GM21786 (cell line): ENCODE data around the gene LSM11.

ENCODE experiments used
- ATAC-seq: cut with Tn5 transposase; IDR thresholded peaks from one replicate; pipeline ENCODE4 v1.9.1; 2021; ENCODE audit not compliant: unreplicated experiment

Gene LSM11

DNA sequence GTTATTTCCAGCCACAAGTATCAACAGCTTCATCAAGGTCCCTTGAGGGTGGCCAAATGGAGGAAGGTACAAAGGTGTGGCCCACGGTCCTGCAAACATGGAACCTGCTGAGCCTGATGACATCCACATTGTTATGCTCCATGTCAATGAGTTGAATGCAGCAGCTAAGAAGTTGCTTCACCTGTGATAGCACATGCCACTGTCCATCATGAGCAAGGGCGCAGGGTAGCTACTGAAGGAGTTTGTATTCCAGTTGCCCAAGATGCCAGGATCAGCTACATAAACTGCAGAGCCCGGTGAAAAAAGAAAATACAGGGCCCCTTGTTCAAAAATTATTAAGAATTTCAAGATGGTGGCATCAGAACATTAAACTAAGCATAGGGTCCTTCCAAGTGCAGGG lies 24.2 kb downstream of the LSM11 start:
- no peak for ATAC-seq

DNA sequence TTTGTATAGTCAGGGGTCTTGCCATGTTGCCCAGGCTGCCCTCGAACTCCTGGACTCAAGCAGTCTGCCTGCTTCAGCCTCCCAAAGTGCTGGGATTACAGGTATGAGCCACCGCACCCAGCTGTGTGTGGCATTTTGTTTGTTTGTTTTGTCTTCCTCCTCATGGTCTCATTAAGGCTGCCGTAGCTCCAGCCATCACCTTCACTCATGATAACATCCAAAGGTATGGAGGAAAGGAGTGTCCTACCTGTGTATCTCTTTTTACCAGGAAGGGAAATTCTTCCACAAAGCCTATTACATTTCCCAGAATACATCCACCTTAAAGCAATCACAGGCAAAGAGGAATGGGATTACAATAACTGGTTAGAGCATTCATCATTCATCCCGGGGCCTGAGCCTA lies 27.2 kb downstream of the LSM11 start:
- ATAC-seq: no peak

DNA sequence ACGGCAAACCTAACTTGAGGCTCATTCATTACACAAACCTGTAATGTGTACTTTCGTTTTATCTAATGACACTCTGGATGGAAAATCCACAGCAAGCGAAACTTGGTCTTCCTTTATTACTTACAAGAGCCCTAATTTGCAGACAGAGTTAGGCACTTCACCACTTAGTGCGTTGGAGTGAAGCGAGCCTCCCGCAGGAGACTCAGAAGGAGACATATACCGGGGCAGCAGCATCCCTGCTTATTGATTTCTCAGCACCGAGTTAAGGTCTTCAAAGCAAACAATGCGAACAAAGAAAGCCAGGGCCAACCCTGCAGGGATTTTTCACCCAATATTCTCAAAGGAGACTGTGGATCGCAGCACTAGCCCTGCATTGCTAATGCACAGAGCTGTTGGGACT lies 28.6 kb downstream of the LSM11 start:
- no peak for ATAC-seq

DNA sequence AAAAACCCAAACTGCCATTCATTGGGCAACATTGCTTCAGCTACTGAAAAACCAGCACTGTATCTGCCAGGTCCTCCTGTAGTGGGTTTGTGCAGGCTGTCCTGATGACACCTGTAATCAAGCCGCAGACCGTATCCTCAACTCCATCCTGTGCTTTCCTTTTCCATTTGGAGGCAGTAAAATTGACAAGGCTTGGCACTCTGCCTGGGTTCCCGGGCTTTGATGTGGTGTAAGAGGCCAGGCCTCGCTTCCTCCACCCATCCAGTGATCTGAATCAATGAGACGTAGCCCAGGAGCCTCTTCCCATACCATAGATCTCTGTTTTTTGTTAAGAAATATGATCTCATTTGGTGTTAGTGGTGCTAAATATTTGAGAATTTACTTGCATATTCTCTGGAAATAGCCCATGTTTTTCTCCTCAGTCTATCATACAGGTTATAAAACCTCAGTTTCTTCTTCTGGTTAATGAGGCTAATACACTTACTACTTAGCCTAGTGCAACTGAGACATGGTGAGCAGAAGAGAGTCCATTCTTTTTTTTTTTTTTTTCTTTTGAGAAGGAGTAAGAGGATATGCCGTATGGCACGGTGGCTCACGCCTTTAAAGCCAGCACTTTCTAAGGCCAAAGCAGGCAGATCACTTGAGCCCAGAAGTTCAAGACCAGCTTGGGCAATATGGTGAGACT lies 34.8 kb downstream of the LSM11 start:
- ATAC-seq: no peak

DNA sequence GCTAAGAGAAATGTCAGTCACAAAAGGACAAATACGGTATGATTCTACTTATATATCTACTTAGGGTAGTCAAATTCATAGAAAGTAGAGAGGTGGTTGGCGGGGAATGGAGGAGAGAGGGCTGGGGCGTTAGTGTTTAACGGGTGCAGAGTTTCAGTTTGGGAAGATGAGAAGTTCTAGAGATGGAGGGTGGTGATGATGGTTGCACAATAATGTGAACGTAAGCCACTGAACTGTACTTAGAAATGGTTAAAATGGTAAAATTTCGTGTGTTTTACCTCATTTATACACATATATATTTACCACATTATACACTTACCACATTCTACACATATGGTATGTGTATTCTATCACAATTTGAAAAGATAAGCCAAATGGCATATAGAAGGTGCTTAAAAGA lies 35.7 kb downstream of the LSM11 start:
- ATAC-seq: no peak

DNA sequence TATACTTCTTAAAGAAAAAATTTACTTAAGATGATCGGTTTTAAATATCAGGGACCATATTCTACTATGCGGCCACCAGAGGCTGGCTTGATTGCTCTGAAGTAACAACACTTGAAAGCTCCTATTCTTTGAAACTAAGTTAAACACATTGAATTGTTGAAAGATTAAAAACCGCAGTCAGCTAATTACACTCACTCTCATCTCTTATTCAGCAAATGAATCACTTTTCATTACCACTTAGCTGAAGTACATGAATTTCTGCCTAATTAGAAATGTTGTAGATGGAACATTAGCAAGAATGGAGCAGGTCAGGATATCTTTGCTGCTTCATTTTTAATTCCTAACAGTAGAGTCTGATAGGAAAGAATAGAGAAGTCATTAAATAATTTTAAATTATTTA lies 42.3 kb downstream of the LSM11 start:
- ATAC-seq: no peak

DNA sequence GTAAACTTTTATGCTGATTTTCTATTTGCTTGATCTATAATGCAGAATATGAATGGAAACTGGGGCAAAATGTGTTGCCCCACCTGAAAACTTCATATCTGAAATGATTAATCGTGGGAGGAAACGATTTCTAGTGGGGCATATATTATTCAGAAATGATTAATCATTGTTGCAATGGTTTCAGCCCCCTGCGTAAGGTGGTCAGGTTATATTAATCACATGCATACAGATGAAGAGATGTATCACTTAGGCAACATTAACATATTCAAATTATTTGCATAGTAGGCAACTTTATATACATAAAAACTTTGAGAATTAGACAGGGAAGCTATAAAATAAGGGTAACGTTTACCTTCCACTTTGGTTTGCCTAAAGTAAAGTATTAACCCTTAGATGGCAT lies 49.8 kb downstream of the LSM11 start:
- ATAC-seq: no peak

DNA sequence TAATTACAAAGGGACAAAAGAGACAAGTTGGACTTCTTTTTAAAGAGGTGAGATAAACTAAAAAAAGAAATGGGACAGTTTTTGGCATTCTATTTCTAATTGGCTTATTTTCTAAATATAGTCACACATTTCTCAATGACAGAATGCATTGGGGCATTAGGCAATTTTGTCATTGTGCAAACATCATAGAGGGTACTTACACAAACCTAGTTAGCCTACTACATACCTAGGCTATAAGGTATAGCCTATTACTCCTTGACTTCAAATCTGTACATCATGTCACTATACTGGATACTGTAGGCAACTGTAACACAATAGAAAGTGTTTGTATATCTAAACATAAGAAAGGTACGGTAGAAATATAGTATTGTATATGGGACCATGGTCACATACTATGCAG lies 56.1 kb downstream of the LSM11 start:
- no peak for ATAC-seq

DNA sequence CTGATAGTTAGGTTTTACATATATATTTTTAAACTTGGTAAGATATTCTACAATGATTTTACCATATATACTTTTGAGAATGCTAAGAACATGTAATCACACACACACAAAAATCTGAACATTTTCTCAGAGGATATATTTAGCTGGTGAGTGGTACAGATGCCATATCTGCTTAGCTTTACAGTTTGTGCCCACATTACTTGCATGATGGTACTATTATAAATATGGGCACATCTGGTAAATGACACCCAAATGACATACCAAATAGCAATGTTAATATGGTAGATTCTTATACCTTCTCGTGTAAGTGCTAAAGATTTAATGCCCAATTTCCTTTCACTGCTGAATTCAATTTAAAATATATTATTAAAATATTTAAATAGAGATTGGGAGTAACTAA lies 56.6 kb downstream of the LSM11 start:
- no peak for ATAC-seq

DNA sequence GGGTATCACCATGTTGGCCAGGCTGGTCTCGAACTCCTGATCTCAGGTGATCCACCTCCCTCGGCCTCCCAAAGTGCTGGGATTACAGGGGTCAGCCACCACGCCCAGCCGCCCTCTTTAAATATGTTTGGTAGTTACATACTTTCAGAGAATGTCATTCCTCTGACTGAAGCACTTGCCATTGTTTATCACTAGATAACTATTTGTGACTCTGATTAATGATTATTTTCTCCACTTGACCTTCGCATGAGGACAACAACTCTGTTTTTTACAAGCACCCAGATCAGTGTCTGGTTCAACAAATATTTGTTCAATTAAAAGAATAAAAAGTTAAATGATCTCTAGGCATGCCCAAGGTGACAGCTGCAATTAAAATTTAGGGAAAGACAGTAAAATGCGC lies 59.2 kb downstream of the LSM11 start:
- no peak for ATAC-seq

DNA sequence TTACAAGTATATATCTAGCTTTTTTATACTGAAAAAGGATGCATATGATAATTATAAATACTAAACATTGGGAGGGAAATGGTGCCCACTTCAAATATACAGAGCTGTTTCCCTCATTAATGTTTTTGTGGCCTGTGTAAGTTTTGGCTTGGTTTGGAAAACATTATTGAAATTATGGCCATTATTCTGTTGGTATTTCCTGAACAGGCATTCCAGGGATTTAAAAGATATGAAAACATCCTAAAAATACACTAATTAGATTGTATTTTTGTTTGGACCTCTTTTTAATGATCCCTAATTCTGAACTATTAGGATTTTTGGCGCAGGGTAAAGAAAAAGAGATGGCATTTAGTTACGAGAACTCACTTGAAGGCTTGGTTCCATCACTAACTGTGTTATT lies 64.5 kb downstream of the LSM11 start:
- ATAC-seq: no peak
